Measurements from ENCODE around the gene PMVK. TPM values are rescaled to one million over a fixed set of nuclear protein-coding genes. Genes with fewer than 3 reads are reported as not detected.
A peak's percentile ranks its signal among the peaks of the same experiment; 100 is the strongest.

PMVK gene
- total RNA-seq, 2 donors from 2014 or later, result 7.0 to 18.5 TPM

DNA sequence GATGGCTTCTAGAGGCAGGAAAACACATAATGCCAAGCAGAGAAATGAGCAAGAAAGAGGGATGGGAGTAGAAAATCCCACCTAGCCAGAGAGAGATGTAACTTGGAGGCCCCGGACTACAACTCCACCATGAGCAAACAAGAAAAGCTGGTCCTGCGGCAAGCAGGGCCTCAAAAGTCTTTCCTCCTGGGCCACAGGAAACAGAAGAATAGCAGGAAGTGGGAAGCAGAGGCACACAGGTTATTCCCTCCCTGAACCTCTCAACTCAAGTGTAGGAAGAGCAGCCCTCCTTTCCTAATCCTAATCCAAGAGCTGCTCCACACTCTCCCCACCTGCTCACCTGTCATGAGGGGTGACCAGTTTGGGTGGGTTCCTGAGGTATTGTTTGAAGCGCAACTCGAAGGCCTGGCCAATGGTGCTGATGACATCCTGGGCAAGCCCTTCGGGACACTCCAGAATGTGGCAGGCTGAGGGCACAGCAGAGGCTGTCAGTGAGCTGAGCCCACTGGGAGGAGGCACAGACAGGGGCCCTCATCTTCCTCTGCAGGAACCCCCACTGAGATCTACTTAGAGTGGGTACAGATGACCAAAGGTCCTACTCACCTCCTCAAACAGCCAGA lies 30.9 kb upstream of the PMVK start:
- Histone ChIP-seq H3K4me3 (no peak overlapping the region), H3K4me1 (peaks cover 43% of the 10 kb centered on the region), H3K27me3 (no peaks in the 10 kb centered on the region), H3K36me3 (replicated peaks in 1 of 2; ENCODE audit: insufficient read depth in 1 of 2, low read depth in 2 of 2) (peaks cover 7 to 30% of the 10 kb centered on the region in 2 donors), H3K9me3 (no peaks in the 10 kb centered on the region), H3K27ac (peak overlapping the region in 2 of 4 donors; percentile 19 to 20)
- intact Hi-C loops (cut with DNase I), result no loop called here
- ATAC-seq, result no peak
- no peak for TF ChIP-seq POLR2A (IDR thresholded peaks at IDR 0.05)
- no peak for TF ChIP-seq CTCF (IDR thresholded peaks at IDR 0.05)
- DNase-seq, result no peak
- 87 to 88% methylated on average over 5 of the region's 5 CpGs for WGBS, 2 donors

DNA sequence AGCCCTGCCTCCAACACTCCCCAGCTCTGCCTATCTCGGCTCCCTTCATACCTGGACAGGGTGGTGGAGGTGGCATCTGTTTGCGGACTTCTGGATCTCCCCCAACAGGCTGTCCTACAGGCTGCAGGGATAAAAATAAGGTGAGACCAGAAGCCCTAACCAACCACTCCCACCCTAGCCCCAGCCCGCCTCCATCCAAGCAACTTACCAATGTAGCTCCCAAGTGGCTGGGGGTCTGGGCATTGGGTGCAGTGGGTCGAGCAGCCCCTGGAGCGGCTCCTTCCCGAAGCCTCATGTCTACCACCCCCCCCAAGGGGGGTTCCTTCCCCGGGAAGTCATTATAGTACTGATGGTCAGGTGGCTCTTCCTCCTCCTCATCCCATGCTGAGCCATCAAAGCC lies 29.6 kb upstream of the PMVK start:
- H3K4me1 ChIP-seq, result peaks cover 35% of the 10 kb centered on the region
- no peak overlapping the region for H3K4me3 ChIP-seq
- DNase-seq (no peak), ATAC-seq (no peak)
- no peak for TF ChIP-seq CTCF (IDR thresholded peaks at IDR 0.05)
- no peak for TF ChIP-seq POLR2A (IDR thresholded peaks at IDR 0.05)
- 80 to 88% methylated on average over 4 to 7 of the region's 7 CpGs for WGBS, 2 donors
- no peaks in the 10 kb centered on the region for H3K27me3 ChIP-seq
- no peaks in the 10 kb centered on the region for H3K9me3 ChIP-seq
- H3K27ac ChIP-seq, result no peak overlapping the region
- intact Hi-C loops (cut with DNase I), result no loop called here
- H3K36me3 ChIP-seq (replicated peaks in 1 of 2; ENCODE audit: insufficient read depth in 1 of 2, low read depth in 2 of 2), result peaks cover 7 to 30% of the 10 kb centered on the region in 2 donors

- H3K4me1 ChIP-seq, result peaks cover 27% of the 10 kb centered on the region
- H3K9me3 ChIP-seq, result no peaks in the 10 kb centered on the region
- TF ChIP-seq CTCF (IDR thresholded peaks at IDR 0.05) (no peak), POLR2A (IDR thresholded peaks at IDR 0.05) (no peak)
- no peak overlapping the region for H3K4me3 ChIP-seq
- H3K36me3 ChIP-seq (replicated peaks in 1 of 2; ENCODE audit: insufficient read depth in 1 of 2, low read depth in 2 of 2), result peaks cover 7 to 30% of the 10 kb centered on the region in 2 donors
- intact Hi-C loops (cut with DNase I), result loop anchor here (5.0 kb wide), 1 partner anchor 48 kb away; no protein-coding TSS in a partner anchor
- H3K27ac ChIP-seq, result no peak overlapping the region
- no peak for DNase-seq
- no peak for ATAC-seq
- no peaks in the 10 kb centered on the region for H3K27me3 ChIP-seq
- 65 to 68% methylated on average over 4 to 6 of the region's 6 CpGs for WGBS, 2 donors
These were observed 27.8 kb upstream of the PMVK start for GRCh38 chr1:154964359-154964758.

- Histone ChIP-seq H3K27me3 (no peaks in the 10 kb centered on the region), H3K36me3 (replicated peaks in 1 of 2; ENCODE audit: insufficient read depth in 1 of 2, low read depth in 2 of 2) (peaks cover 7 to 33% of the 10 kb centered on the region in 2 donors), H3K4me3 (no peak overlapping the region), H3K9me3 (no peaks in the 10 kb centered on the region), H3K27ac (no peak overlapping the region), H3K4me1 (peaks cover 24% of the 10 kb centered on the region)
- DNase-seq (no peak), ATAC-seq (no peak)
- WGBS, 2 donors, result 68 to 71% methylated on average over 8 of the region's 8 CpGs
- TF ChIP-seq POLR2A (IDR thresholded peaks at IDR 0.05) (no peak), CTCF (IDR thresholded peaks at IDR 0.05) (no peak)
- intact Hi-C loops (cut with DNase I), result loop anchor here (5.0 kb wide), 1 partner anchor 49 kb away; no protein-coding TSS in a partner anchor
These were observed 27.1 kb upstream of the PMVK start for GRCh38 chr1:154963643-154964042.
